Measurements from ENCODE around the gene MAML2. TPM values are rescaled to one million over a fixed set of nuclear protein-coding genes. Genes with fewer than 3 reads are reported as not detected.
A peak's percentile ranks its signal among the peaks of the same experiment; 100 is the strongest.

Gene MAML2
- total RNA-seq, 2 experiments from 2014 or later, result 11.8 to 12.5 TPM

DNA sequence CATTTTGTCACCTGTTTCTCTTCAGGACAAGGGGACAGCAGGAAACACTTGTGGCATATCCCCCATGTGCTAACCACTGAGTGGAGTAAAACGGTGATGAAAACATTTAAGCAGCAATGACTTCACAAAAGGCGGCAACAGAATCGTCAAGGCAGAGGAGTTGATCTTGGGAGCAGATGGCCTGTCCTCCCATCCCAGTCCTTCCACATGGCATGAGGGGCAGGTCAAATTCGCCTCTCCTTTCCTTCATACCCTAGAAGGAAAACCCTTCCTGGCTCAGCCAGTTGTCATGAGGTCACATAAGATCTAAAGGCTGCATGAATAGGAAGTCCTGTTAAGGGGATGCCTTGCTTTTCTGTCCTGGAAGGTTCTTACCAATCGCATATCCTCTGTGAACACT is 169.1 kb downstream of the MAML2 start:
- H3K27ac Mint-ChIP-seq, result peak overlapping the region; percentile 60
- POLR2A ChIA-PET, result interaction anchor here (1.0 kb wide), 1 partner anchor 12 kb away, joined by 9 read pairs; no protein-coding TSS in a partner anchor
- no peaks in the 10 kb centered on the region for H3K9me3 Mint-ChIP-seq
- H3K4me3 Mint-ChIP-seq, result no peak overlapping the region
- H3K27me3 Mint-ChIP-seq, result no peaks in the 10 kb centered on the region
- ATAC-seq (no peak), DNase-seq (no peak)
- CTCF ChIA-PET, result interaction anchor here (0.9 to 1.3 kb wide), 2 partner anchors 65 to 169 kb away, joined by 3 to 4 read pairs; partner anchors contain the start of gene MAML2
- peaks cover 43% of the 10 kb centered on the region for H3K36me3 Mint-ChIP-seq (ENCODE audit: low read depth)
- peaks cover 67% of the 10 kb centered on the region for H3K4me1 Mint-ChIP-seq (ENCODE audit: low read depth)
- intact Hi-C loops (cut with micrococcal nuclease), result no loop called here
- TF ChIP-seq, protein P1, sequence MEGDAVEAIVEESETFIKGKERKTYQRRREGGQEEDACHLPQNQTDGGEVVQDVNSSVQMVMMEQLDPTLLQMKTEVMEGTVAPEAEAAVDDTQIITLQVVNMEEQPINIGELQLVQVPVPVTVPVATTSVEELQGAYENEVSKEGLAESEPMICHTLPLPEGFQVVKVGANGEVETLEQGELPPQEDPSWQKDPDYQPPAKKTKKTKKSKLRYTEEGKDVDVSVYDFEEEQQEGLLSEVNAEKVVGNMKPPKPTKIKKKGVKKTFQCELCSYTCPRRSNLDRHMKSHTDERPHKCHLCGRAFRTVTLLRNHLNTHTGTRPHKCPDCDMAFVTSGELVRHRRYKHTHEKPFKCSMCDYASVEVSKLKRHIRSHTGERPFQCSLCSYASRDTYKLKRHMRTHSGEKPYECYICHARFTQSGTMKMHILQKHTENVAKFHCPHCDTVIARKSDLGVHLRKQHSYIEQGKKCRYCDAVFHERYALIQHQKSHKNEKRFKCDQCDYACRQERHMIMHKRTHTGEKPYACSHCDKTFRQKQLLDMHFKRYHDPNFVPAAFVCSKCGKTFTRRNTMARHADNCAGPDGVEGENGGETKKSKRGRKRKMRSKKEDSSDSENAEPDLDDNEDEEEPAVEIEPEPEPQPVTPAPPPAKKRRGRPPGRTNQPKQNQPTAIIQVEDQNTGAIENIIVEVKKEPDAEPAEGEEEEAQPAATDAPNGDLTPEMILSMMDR (IDR thresholded peaks at IDR 0.05), result no peak

DNA sequence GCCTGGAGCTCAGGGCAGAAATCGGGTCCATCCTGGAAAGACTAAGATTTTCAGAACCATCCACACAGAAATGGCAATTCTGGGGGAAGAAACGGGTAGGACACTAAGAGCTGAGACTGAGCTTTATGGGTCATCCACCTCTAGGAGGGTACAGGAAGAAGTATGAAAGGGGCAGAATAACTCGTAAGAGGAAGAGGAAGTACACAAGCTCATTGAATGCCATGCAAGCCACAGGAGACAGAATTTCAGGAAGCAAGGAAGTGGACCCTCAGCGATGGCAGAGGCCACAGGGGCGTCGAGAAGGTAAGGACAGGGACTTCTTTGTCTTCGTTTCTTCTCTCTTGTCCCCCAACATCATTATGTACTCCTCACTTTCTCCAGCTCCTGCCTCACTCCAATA is 169.6 kb downstream of the MAML2 start:
- peaks cover 39% of the 10 kb centered on the region for H3K36me3 Mint-ChIP-seq (ENCODE audit: low read depth)
- POLR2A ChIA-PET, result interaction anchor here (0.6 to 1.0 kb wide), 2 partner anchors 12 to 62 kb away, joined by 3 to 9 read pairs; no protein-coding TSS in a partner anchor
- no peaks in the 10 kb centered on the region for H3K27me3 Mint-ChIP-seq
- peaks cover 67% of the 10 kb centered on the region for H3K4me1 Mint-ChIP-seq (ENCODE audit: low read depth)
- peak overlapping the region; percentile 60 for H3K27ac Mint-ChIP-seq
- CTCF ChIA-PET, result interaction anchor here (0.9 to 1.3 kb wide), 2 partner anchors 65 to 170 kb away, joined by 3 to 4 read pairs; partner anchors contain the start of gene MAML2
- ATAC-seq (no peak), DNase-seq (no peak)
- no peaks in the 10 kb centered on the region for H3K9me3 Mint-ChIP-seq
- TF ChIP-seq, protein P1 (IDR thresholded peaks at IDR 0.05), result no peak
- intact Hi-C loops (cut with micrococcal nuclease), result no loop called here
- no peak overlapping the region for H3K4me3 Mint-ChIP-seq

DNA sequence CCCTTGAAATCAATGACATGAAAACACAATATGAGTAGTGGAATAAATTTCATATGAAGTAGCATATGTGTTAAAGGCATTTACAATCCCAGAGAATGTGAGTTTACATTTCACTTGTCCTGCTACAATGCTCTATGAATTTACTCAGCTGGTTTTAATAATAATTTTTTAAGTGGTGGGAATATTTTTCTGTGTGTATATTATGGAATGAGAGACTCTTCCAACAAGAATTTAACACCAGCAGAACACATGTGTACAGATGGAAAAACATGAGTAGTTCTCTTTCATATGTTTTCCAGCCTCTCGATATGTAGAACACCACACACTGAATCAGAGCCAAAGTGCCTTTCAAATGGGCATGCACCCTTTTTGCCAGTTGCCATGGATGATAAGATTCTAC is 170.4 kb downstream of the MAML2 start:
- TF ChIP-seq, protein P1 (IDR thresholded peaks at IDR 0.05), result no peak
- H3K4me1 Mint-ChIP-seq (ENCODE audit: low read depth), result peaks cover 66% of the 10 kb centered on the region
- no peak for DNase-seq
- no peaks in the 10 kb centered on the region for H3K9me3 Mint-ChIP-seq
- no peak for ATAC-seq
- ChIA-PET POLR2A (no interaction called here), CTCF (interaction anchor here (0.9 to 1.0 kb wide), 2 partner anchors 17 to 170 kb away, joined by 3 read pairs; partner anchors contain the start of gene MAML2)
- H3K27me3 Mint-ChIP-seq, result no peaks in the 10 kb centered on the region
- peaks cover 32% of the 10 kb centered on the region for H3K36me3 Mint-ChIP-seq (ENCODE audit: low read depth)
- no peak overlapping the region for H3K4me3 Mint-ChIP-seq
- intact Hi-C loops (cut with micrococcal nuclease), result no loop called here
- H3K27ac Mint-ChIP-seq, result peak overlapping the region; percentile 60

DNA sequence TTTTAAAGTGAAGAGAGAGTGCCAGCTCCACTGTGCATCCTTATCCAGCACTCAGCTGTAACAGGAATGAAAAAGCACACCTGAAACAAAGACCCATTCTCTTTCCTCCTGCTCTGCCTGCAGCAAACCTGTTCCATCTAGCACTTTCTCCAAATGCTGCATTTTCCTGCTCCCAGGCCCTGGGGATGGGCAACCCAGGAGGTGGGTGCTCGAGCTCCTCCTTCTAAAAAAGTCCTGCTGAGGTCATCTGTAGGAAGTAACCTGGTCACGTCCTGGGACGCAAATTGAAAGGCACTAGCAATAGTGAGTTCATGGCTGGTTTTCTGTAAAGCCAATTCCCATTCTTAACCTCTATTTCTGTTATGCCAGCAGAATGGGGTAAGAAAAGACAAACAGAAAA is 173.7 kb downstream of the MAML2 start:
- ChIA-PET POLR2A (interaction anchor here (0.6 kb wide), 2 partner anchors 27 to 227 kb away, joined by 3 to 4 read pairs; no protein-coding TSS in a partner anchor), CTCF (interaction anchor here (0.7 to 1.6 kb wide), 3 partner anchors 15 to 174 kb away, joined by 3 read pairs; partner anchors contain the start of gene MAML2)
- Mint-ChIP-seq H3K27me3 (no peaks in the 10 kb centered on the region), H3K36me3 (ENCODE audit: low read depth) (peaks cover 28% of the 10 kb centered on the region), H3K9me3 (no peaks in the 10 kb centered on the region), H3K27ac (peak overlapping the region; percentile 76), H3K4me3 (no peak overlapping the region), H3K4me1 (ENCODE audit: low read depth) (peaks cover 70% of the 10 kb centered on the region)
- no peak for DNase-seq
- TF ChIP-seq, protein P1 (IDR thresholded peaks at IDR 0.05), result no peak
- ATAC-seq, result no peak
- intact Hi-C loops (cut with micrococcal nuclease), result no loop called here

DNA sequence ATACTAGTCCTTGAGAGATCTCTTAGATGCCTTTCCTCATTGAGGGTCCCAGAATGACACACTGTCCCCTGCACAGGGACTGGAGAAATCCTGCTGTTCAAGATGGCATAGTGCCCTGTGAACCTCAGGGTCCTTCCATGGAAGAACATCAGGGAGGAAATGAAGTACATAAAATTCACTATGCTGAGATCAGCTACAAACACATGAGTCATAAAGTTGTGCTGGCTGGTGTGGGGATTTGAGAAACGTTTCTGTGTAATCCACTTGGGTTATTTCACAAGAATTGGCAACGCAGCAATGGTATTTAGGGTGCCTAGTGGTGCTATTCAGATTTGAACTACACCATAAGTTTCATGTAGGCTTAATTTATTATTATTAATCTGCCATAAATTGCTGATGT is 174.4 kb downstream of the MAML2 start:
- ChIA-PET POLR2A (interaction anchor here (0.6 kb wide), 1 partner anchor 27 kb away, joined by 3 read pairs; no protein-coding TSS in a partner anchor), CTCF (interaction anchor here (0.7 to 1.6 kb wide), 3 partner anchors 14 to 174 kb away, joined by 3 read pairs; partner anchors contain the start of gene MAML2)
- intact Hi-C loops (cut with micrococcal nuclease), result no loop called here
- ATAC-seq (peak; percentile 79), DNase-seq (peak; percentile 46)
- no peak overlapping the region for H3K4me3 Mint-ChIP-seq
- H3K36me3 Mint-ChIP-seq (ENCODE audit: low read depth), result peaks cover 24% of the 10 kb centered on the region
- H3K9me3 Mint-ChIP-seq, result no peaks in the 10 kb centered on the region
- H3K27me3 Mint-ChIP-seq, result no peaks in the 10 kb centered on the region
- TF ChIP-seq, protein P1 (IDR thresholded peaks at IDR 0.05), result no peak
- peaks cover 64% of the 10 kb centered on the region for H3K4me1 Mint-ChIP-seq (ENCODE audit: low read depth)
- H3K27ac Mint-ChIP-seq, result peak overlapping the region; percentile 76

All from activated CD8-positive, alpha-beta T cell treated with anti-CD3 and anti-CD28 coated beads for 36 hours (primary cell).